Measurements from ENCODE around the gene CHCT1.
"Not testable (repeated sequence)": the region's sequence is repeated elsewhere in the genome, so short reads cannot be mapped to it uniquely, and the experiment has no call there.

DNA sequence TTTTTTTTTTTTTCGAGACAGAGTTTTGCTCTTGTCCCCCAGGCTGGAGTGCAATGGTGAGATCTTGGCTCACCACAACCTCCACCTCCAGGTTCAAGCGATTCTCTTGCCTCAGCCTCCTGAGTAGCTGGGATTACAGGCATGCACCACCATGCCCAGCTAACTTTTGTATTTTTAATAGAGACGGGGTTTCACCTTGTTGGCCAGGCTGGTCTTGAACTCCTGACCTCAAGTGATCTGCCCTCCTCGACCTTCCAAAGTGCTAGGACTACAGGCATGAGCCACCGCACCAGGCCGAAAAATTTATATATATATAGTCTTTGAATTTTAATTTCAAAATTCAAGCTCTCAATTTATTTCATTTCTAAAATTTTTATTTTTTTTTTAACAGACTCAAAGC is 6.2 kb downstream of the CHCT1 start:
- TF ChIP-seq POLR2A (IDR thresholded peaks at IDR 0.05; ENCODE audit: low read depth, low read length); POLR2AphosphoS5 (IDR thresholded peaks at IDR 0.05; ENCODE audit: low read depth, low read length); TAF1 (IDR thresholded peaks at IDR 0.05; ENCODE audit: borderline replicate concordance, low read depth, low read length): not testable (repeated sequence)
